Right lobe of liver (tissue), 4 donors: ENCODE measurements around the gene STX11.

ENCODE experiments used
- CTCF ChIP-seq, 4 donors: fragments of 200-600 bp in 3 of 4; fragments of 450-650 bp in 1 of 4; IDR thresholded peaks; one replicate each; pipeline versions ENCODE4 v1.5.1 to v1.8.0; 2016 to 2022; ENCODE audit warnings: antibody characterized with exemption in 4 of 4, mild to moderate bottlenecking in 2 of 4
- POLR2A ChIP-seq: fragments of 450-650 bp; IDR thresholded peaks from one replicate; pipeline ENCODE4 v1.6.1; 2017; ENCODE audit warnings: antibody characterized with exemption, mild to moderate bottlenecking
- donor health status: DM: no; HTN: no; CAD: no.
- donor health status: DM: no; HTN: no; CAD: no.
- donor health status: DM: no; HTN: yes; CAD: no.

- TF ChIP-seq POLR2A (no peak), CTCF (IDR thresholded peaks at IDR 0.05) (no peak)
Measured at GRCh38 chr6:144158133-144158532, 7.8 kb downstream of the STX11 start.
